ENCODE data around the gene PNKP.

Gene PNKP

DNA sequence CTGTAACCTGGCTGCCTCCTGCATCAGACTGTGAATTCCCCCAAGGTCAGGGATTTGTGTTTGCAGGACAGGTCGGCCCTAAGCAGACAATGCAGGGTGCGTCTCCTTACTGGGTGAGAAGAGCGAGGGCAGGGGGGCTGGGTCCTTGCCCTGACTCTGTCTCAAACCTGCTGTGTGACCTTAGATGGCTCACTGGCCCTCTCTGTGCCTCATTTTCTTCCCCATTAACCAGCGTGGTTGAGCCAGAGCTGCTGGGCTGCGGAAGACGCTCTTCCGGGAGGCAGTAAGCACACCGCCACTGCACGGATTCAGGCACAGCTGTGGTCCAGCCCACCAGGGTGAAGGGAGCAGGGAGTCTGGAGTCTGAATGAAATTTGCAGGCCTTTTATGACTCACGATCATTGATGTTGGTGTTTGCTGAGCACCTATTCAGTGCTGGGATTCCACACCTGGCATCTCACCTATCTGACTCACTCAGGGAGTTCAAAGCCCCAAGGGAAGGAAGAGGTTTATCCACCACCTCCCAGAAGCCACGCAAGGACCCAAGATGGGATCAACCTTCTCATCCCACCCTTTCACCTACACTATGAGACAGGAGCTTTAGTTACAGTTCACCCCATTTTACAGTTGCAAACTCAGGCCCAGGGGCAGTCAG, 7.3 kb upstream of the PNKP start:
- no peak for DNase-seq

- no peak for DNase-seq
Measured at GRCh38 chr19:49873834-49874233, 6.5 kb upstream of the PNKP start.

DNA sequence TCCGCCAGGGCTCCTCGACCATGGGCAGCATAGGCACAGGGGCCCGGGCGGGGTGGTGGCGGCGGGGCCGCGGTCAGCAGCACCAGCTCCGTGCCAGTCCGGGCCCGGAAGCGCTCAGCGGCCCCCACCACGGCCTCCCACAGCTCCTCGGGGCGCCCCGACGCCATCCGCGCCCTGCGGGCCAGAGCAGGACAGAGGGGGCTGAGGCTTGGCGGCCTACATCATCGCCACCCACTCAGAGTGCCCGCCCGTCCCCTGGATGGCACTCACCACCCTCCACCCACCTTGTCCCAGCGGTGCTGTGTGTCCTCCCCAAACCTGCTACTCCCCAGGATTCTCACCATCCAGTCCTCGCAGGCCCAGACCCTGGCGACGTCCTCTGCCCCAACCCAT, 5.7 kb upstream of the PNKP start:
- no peak for DNase-seq

DNA sequence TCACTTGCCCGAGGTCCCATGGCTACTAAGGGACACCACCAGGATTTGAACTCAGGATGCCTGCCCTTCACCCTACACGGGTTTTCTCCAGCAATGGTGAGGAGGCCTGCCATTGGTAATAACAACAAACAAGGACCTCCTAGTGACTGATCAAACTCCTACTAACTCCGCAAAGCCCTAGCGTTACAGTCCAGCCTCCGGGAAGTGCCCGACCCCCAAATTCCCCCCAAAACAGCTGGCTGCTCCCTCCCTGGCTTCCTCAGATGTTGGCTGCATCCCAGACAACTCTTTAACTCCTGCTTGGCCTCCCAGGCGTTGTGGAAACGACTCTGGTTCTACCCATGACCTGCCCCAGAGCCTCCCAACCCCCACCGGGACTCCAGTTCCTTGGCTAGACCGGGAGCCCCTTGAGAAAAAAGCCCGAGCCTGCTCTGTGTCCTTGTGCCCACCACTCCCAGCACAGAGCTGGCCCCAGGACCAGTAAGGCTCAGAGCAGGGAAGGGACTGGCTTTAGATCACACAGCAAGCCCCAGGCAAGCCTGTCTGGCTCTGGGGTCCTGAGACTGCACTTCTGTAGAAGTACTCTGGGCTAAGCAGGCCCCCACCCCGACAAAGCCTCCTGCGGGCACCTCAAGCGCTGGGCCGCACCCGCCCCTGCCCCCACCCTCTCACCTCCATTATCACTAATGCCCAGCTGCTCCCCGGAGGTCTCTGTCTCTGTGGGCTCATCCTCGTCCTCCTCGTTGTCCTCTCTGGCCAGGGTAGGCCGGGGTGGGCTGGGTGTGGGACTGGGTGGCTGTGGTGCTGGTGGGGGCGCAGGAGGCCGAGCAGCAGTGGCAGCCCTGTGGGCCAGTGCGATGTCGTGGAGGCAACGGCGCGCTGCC, 5.1 kb upstream of the PNKP start:
- no peak for DNase-seq

- no peak for DNase-seq
Measured at GRCh38 chr19:49871349-49871985, 4.1 kb upstream of the PNKP start.

DNA sequence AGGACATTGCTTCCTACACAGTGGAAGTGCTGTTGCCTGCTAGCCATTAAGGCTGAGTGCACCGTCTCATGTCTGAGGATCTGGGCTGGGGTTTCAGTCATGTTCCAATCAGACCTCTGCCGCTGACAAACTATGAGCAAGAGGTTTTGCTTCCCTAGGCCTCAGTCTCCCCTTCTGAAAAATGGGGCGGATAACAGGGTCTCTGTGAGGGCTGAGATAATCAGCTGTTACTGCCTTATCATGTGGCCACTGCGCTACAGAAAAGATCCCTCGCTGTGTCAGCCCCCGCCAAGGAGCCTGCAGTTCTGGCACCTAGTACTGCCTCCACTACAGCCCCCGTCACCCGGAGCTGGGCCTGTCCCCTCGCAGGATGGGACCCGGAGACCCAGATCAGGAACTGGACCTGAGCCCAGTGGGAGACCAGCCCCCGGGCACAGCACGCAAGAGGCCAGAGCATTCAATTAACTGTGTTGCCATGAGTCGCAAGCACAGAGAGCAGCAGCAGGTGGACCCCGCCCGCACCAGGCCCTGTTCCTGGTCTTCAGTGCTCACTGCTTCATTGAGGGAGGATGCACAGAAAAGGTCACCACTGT, 3.0 kb upstream of the PNKP start:
- DNase-seq, result no peak

GRCh38 chr19:49869484-49870308, 2.3 kb upstream of the PNKP start:
- peak; percentile 100 for DNase-seq

DNA sequence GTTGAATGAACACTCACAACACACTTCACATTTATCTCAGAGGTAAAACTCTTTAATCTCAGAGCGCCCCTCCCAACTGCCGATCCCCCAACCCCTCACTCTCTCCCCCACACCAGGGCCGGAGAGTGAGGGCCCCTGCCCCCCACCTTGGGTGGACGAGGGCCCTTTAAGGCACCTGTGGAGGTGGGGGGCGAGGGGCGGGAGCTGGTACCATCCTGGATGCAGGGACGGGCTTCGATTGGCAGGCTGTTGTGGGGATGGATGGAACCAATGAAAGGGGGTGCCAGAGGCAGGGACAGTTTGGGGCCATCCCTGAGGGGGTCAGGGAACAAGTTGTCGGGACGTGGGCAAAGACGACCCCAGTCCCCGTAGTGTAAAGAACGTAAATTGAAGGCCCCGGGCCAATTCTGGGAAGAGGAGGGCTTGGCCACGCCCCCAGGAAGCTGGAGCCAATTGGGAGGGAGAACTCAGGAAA, 1.7 kb upstream of the PNKP start:
- no peak for DNase-seq

GRCh38 chr19:49864890-49865289, 2.5 kb downstream of the PNKP start:
- no peak for DNase-seq

GRCh38 chr19:49863935-49864320, 3.4 kb downstream of the PNKP start:
- no peak for DNase-seq

- no peak for DNase-seq
Measured at GRCh38 chr19:49863254-49863934, 4.0 kb downstream of the PNKP start.

DNA sequence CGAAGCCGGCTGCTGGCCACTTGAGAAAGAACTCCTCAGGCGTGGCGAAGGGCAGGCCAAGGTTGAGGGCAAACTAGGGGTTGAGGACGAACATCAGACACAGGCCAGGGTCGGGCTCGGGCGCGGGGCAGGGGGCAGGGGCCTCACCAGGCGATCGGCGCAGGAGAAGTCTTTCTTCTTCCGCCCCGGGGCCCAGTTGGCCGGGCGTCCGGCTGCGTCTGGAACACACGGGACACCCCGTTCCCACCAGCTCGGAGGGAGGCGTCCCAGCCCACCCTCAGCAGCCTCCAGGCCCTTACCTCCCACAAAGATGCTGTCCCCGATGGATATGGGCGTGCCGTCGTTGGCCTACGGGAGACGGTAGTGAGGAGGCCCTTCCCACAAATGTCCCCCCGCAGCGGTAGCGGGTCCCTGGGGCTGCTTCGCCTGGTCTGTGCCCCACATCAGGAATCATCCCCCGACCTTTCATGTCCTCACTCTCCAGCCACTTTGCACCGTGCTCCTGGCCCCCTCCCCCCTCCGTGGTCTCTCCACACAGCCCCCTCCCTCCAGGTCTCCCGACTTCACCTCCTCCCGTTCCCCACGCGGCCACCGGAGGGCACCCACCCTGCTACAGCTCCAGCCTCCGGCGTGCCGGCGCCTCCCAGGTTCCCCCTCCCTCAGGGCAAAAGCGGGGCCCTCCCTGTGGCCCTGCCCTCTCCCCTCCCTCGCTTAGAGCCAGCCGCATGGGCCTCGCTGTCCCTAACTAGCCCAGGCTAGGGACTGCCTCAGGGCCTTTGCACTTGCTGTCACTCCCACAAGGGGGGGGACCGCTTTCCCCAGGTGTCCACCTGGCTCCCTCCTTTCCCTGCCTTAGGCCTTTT, 4.8 kb downstream of the PNKP start:
- no peak for DNase-seq

- no peak for DNase-seq
Measured at GRCh38 chr19:49861541-49862378, 5.6 kb downstream of the PNKP start.

DNA sequence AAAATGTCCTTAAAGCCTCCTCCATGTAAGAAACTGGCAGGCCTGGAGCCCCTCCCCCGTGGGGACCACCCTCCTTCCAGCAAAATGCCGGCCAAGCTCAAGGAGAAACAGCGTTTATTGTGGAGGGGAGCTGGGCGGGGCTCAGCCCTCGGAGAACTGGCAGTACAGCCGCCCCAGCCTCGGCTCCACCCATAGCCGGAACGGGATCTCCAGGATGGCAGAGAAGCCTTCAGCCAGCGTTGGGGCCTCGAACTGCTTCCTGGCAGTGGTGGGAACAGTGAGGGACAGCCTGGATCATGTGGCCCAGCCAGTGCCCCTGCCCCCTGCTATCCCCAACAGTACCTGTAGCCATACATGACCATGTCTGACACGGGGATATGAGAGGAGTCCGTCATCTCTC, 6.3 kb downstream of the PNKP start:
- DNase-seq, result peak; percentile 35

DNA sequence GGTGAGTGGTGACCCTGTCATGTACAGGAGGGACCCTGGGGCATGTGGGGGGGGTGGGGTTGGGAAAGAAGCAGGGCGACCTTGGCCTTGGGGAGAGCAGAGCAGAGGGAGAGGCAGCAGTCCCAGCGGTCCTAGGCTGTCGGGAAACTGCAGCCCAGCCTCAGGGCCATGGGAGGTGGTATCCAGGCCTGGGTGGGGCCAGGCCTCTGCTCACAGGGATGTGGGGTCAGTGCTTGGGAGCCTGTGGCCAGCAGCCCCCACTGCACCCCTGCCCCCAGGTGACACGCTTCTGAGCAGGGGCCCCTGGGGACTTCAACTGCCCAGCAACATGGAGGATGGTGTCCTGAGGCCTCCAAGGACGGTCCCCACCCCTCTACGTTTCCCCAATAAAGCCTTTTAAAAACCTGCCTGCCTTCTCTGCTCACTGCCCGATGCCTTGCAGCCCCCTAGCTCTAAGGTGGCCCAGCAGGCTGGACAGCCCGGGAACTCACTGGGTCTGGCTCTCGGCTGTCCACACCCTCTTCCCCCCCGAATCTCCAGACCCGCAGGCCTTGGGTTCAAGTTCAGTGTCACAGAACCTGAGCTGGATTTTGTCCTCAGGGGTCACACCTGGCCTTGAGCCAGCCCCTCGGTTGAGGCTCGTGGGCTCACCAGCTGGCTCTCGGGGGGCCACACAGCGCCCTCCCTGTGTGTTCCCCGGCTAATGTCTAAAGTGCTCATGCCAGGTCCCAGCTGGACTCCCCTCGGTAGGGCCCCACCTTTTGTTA, 6.9 kb downstream of the PNKP start:
- no peak for DNase-seq

GRCh38 chr19:49859682-49860335, 7.6 kb downstream of the PNKP start:
- no peak for DNase-seq

DNA sequence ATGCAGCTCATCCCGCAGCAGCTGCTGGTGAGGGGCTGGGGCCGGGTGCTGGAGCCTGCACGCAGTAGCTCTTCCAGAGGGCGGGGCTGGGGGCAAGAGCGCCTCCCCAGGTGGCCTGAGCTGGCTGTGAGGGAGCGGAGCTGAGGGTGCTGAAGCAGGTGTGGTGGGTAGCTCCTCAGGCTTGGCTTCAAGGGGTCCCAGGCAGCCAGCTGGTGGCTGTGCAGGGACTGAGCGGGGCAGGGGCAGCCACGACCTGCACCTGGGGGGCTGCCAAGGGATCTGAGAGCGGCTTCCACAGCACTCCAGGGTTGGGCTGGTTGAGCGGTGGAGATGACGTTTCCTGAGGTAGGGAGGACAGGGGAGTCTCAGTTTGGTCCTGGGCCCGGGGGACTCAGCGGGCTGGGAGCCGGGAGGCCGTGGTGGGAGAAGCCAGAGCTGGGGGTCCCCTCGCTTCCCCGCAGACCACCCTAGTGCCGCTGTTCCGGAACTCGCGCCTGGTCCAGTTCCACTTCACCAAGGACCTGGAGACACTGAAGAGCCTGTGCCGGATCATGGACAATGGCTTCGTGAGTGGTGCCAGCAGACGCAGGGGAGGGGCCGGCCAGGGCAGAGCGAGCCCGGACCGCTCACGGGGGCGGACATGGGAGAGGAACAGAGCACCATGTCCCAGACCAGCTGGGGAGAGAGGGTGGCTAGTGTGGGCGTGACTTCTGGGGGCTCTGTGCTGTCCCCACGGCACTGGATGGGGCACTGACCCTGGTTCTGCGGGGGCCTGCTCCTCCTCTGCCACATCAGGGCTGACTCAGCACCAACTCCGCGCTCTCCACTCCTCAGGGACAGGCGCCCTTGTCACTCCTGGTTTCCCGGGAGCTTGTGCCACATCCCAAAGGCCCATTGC, 9.0 kb downstream of the PNKP start:
- DNase-seq, result no peak

GRCh38 chr19:49857838-49858087, 9.6 kb downstream of the PNKP start:
- DNase-seq, result no peak

Data from fibroblast of skin of right quadriceps (primary cell).